Nephron (organoid): ENCODE results near the gene PCCA.

ENCODE experiments used
- H3K27ac Mint-ChIP-seq, 3 experiments: 2 replicates each; pipeline ENCODE4 v1.8.0; 2020; ENCODE audit warnings: mixed read lengths in 3 of 3, mild to moderate bottlenecking in 2 of 3, moderate library complexity in 1 of 3
- H3K27me3 Mint-ChIP-seq: 2 replicates; pipeline ENCODE4 v1.8.0; 2021; ENCODE audit warnings: low read depth, mild to moderate bottlenecking, moderate library complexity, mixed read lengths
- H3K36me3 Mint-ChIP-seq: 2 replicates; pipeline ENCODE4 v1.8.0; 2020; ENCODE audit warnings: low read depth, mixed read lengths
- H3K4me1 Mint-ChIP-seq: 2 replicates; pipeline ENCODE4 v1.8.0; 2020; ENCODE audit warnings: mixed read lengths
- H3K4me3 Mint-ChIP-seq, 3 experiments: 2 replicates each; pipeline ENCODE4 v1.8.0; 2020; ENCODE audit warnings: mild to moderate bottlenecking in 3 of 3, mixed read lengths in 3 of 3, moderate library complexity in 2 of 3
- H3K9me3 Mint-ChIP-seq: 2 replicates; pipeline ENCODE4 v1.8.0; 2020; ENCODE audit warnings: mixed read lengths
- TF ChIP-seq, protein P1 (sequence below), 3 experiments: fragments of 200-600 bp; sonication (generic); IDR thresholded peaks; one replicate each; pipeline ENCODE4 v1.5.0; 2021; ENCODE audit warnings: antibody characterized with exemption in 3 of 3; ENCODE audit not compliant: unreplicated experiment in 3 of 3

The PCCA gene

DNA sequence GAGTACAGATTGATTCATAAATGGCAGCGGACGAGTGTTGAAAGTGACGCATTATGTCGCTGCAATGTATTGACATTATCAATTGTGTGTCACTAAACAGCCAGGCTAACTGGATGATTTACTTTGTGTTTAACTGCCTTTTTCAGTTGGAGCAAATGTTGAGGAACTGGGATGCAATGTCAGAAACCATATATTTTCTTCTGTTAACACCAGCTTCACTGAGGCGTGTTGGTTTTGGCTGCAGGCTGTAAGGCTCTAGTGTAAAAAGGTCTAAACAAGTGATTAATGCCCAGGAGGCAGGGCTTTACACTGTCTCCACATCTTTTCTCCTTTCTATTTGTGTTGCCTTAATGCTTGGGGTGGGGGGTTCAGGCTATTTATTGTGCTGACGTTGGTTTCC is 419.6 kb downstream of the PCCA start:
- no peaks in the 10 kb centered on the region for H3K9me3 Mint-ChIP-seq
- H3K27me3 Mint-ChIP-seq = peaks cover 45% of the 10 kb centered on the region
- peaks cover 27% of the 10 kb centered on the region for H3K4me1 Mint-ChIP-seq
- H3K4me3 Mint-ChIP-seq = no peak overlapping the region
- H3K36me3 Mint-ChIP-seq = no peaks in the 10 kb centered on the region
- TF ChIP-seq, protein P1, sequence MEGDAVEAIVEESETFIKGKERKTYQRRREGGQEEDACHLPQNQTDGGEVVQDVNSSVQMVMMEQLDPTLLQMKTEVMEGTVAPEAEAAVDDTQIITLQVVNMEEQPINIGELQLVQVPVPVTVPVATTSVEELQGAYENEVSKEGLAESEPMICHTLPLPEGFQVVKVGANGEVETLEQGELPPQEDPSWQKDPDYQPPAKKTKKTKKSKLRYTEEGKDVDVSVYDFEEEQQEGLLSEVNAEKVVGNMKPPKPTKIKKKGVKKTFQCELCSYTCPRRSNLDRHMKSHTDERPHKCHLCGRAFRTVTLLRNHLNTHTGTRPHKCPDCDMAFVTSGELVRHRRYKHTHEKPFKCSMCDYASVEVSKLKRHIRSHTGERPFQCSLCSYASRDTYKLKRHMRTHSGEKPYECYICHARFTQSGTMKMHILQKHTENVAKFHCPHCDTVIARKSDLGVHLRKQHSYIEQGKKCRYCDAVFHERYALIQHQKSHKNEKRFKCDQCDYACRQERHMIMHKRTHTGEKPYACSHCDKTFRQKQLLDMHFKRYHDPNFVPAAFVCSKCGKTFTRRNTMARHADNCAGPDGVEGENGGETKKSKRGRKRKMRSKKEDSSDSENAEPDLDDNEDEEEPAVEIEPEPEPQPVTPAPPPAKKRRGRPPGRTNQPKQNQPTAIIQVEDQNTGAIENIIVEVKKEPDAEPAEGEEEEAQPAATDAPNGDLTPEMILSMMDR (IDR thresholded peaks at IDR 0.05; ENCODE audit: unreplicated experiment in 3 of 3) = no peak
- H3K27ac Mint-ChIP-seq = peak overlapping the region in 1 of 3 experiments; percentile 13

DNA sequence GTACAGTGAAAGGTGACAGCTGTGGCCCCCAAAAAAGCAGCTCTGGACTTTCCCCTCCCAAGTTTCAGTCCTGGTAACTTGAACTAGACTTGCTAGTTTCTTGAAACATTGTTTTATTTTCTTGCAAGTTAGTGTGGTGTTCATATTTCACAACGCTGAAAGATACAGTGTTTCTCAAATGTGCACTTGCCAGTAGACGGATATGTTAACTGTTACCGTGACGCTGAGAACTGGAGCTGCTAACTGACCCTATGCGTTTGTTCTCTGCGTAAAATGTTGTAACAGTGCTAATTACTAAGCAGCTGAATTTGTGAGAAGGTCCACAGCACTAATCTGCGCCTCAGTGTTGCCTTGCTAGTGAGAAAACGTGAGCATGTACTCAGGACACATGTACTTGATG is 420.1 kb downstream of the PCCA start:
- Mint-ChIP-seq H3K9me3 (no peaks in the 10 kb centered on the region), H3K4me3 (no peak overlapping the region), H3K27me3 (peaks cover 50% of the 10 kb centered on the region), H3K36me3 (no peaks in the 10 kb centered on the region), H3K4me1 (peaks cover 31% of the 10 kb centered on the region), H3K27ac (peak overlapping the region; percentile 1 to 13 (median 3))
- TF ChIP-seq, protein P1 (IDR thresholded peaks at IDR 0.05; ENCODE audit: unreplicated experiment in 3 of 3) = no peak

DNA sequence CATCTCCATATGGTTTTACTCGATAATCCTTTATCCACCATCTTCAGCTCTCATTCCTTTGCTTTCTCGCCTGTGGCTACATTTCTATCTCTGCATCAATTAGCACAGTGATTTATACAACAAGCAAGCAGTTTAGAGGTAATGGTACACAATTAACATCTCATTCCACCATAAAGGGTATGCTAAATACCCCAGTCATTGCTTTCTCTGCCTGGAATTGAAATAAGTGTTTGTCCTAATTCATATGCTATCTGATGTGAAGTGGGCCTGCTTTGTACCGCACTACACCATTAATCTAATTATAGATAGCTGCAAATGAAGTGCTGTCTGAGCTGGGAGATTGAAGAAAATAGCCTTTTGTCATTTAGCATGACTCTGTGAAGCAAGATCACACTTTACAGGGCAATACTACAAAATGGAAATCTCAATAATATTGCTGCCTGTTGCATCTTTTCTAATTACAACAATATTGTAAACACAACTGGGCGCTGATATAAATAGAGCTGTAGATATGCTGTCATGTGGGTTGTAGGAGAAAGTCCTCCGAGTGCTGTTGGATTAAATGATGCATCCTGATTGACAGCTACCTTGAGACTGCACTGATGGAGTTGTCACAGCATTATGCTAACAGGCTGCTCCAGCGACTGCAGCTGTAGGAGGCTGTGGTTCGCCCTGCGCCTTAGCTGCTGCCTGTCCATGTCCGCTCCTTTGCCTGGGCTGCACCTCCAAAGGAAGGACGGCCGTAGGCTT is 421.5 kb downstream of the PCCA start:
- peaks cover 39% of the 10 kb centered on the region for H3K4me1 Mint-ChIP-seq
- TF ChIP-seq, protein P1 (IDR thresholded peaks at IDR 0.05; ENCODE audit: unreplicated experiment in 3 of 3) = no peak
- H3K27ac Mint-ChIP-seq = no peak overlapping the region
- H3K36me3 Mint-ChIP-seq = no peaks in the 10 kb centered on the region
- peaks cover 48% of the 10 kb centered on the region for H3K27me3 Mint-ChIP-seq
- no peak overlapping the region for H3K4me3 Mint-ChIP-seq
- H3K9me3 Mint-ChIP-seq = no peaks in the 10 kb centered on the region

DNA sequence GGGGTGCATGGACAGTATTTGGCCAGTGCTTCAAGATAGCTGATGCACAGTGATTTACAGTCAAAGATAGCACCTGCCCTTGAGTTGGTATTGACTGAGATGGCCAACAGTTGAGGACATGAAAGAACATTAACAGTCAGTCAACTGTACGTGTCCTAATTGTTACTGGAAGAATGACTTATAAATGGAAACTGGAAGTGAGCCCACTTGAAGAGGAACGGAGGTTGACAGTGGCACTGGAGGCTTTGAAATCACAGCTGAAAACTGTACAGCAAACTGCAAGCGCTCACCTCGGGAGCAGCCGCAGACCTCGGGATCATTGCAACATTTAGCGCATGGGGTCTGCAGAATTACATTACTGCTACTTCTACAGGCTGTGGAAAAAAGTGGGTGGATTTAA is 422.6 kb downstream of the PCCA start:
- peaks cover 39% of the 10 kb centered on the region for H3K4me1 Mint-ChIP-seq
- H3K36me3 Mint-ChIP-seq = no peaks in the 10 kb centered on the region
- no peaks in the 10 kb centered on the region for H3K9me3 Mint-ChIP-seq
- TF ChIP-seq, protein P1 (IDR thresholded peaks at IDR 0.05; ENCODE audit: unreplicated experiment in 3 of 3) = no peak
- no peak overlapping the region for H3K27ac Mint-ChIP-seq
- H3K4me3 Mint-ChIP-seq = no peak overlapping the region
- H3K27me3 Mint-ChIP-seq = peaks cover 48% of the 10 kb centered on the region

DNA sequence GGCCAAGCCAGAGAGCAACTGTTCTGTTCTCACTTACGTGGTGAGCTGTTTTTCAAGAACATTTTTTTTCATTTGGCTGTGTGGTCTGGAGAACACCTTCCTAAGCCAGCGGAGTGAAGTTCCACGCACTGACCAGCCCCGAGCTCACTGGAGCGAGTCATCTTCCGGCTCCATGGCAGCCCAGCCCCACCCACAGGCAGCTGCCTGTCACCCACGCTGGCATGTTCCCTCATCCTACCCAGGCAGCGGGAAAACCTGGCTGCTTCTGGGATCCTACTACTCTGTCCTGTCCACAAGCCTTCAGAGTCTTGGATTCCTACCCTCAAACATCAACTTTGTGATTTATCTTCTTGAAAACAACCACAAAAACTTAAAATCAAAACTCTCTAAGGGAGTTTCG is 423.5 kb downstream of the PCCA start:
- Mint-ChIP-seq H3K9me3 (no peaks in the 10 kb centered on the region), H3K4me1 (peaks cover 39% of the 10 kb centered on the region), H3K4me3 (no peak overlapping the region), H3K27me3 (peaks cover 48% of the 10 kb centered on the region), H3K27ac (no peak overlapping the region), H3K36me3 (no peaks in the 10 kb centered on the region)
- TF ChIP-seq, protein P1 (IDR thresholded peaks at IDR 0.05; ENCODE audit: unreplicated experiment in 3 of 3) = no peak

DNA sequence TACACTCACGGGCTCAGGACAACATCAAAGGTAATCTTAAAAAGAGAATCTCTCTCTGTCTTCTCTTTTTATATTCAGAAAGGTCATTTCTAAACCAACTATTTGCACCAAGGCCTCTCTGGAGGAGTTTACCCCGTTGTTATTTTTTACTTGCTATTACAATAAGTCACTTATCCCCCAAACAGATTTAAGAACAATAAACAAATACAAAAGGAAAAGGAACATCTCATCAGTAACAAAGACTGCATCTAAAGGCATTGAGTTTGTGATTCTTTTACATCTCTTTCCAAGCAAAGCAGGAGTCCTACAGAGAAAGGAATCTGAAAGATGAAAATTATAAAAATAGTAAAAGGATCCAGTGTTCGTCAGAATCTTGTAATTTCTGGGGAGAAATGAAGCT is 424.3 kb downstream of the PCCA start:
- Mint-ChIP-seq H3K27ac (peak overlapping the region in 2 of 3 experiments; percentile 8 to 50), H3K9me3 (no peaks in the 10 kb centered on the region), H3K4me3 (no peak overlapping the region), H3K36me3 (no peaks in the 10 kb centered on the region), H3K4me1 (peaks cover 37% of the 10 kb centered on the region), H3K27me3 (peaks cover 50% of the 10 kb centered on the region)
- TF ChIP-seq, protein P1 (IDR thresholded peaks at IDR 0.05; ENCODE audit: unreplicated experiment in 3 of 3) = no peak
